HepG2 (cell line): ENCODE measurements around the gene FAM200B. TPM values are rescaled to one million over a fixed set of nuclear protein-coding genes. Genes with fewer than 3 reads are reported as not detected.

Experiments used
- CHD4 ChIP-seq: fragments of 200-600 bp; sonication (generic); IDR thresholded peaks from 2 replicates; pipeline ENCODE4 v1.7.0; 2017; ENCODE audit warnings: mild to moderate bottlenecking, low read length, borderline replicate concordance
- GABPB1 ChIP-seq: IDR thresholded peaks from 2 replicates; pipeline ENCODE4 v1.6.1; 2016; ENCODE audit warnings: mild to moderate bottlenecking, missing genetic modification reagents, moderate library complexity, missing compliant biosample characterization
- HES4 ChIP-seq: sonication (generic); formaldehyde crosslinking; IDR thresholded peaks from 2 replicates; pipeline ENCODE4 v1.9.0; 2021; ENCODE audit warnings: mild to moderate bottlenecking, missing genetic modification reagents, borderline replicate concordance
- KMT2A ChIP-seq: sonication (generic); formaldehyde crosslinking; IDR thresholded peaks from 2 replicates; pipeline ENCODE4 v1.4.0; 2020; ENCODE audit warnings: missing genetic modification reagents
- KMT2B ChIP-seq: IDR thresholded peaks from 2 replicates; pipeline ENCODE4 v1.6.1; 2016; ENCODE audit warnings: missing genetic modification reagents, missing compliant biosample characterization
- POLR2G ChIP-seq: fragments of 200-400 bp; formaldehyde crosslinking; IDR thresholded peaks from 2 replicates; pipeline ENCODE4 v1.6.1; 2018; ENCODE audit warnings: mild to moderate bottlenecking, low read depth, low read length, moderate library complexity
- PRMT3 ChIP-seq: sonication (generic); formaldehyde crosslinking; IDR thresholded peaks from 2 replicates; pipeline ENCODE4 v1.8.1; 2022; ENCODE audit warnings: low read depth, mild to moderate bottlenecking, moderate library complexity, missing genetic modification reagents, borderline replicate concordance
- RAD21 ChIP-seq: fragments of 450-650 bp; formaldehyde crosslinking; IDR thresholded peaks from 2 replicates; pipeline ENCODE4 v1.5.0; 2020; ENCODE audit warnings: mild to moderate bottlenecking
- TFE3 ChIP-seq: IDR thresholded peaks from 2 replicates; pipeline ENCODE4 v1.6.1; 2016
- UBTF ChIP-seq: sonication (generic); formaldehyde crosslinking; IDR thresholded peaks from 2 replicates; pipeline ENCODE4 v1.4.0; 2020; ENCODE audit warnings: mild to moderate bottlenecking, missing genetic modification reagents
- ZFAT ChIP-seq: sonication (generic); formaldehyde crosslinking; conservative IDR thresholded peaks from 2 replicates; pipeline ENCODE4 v1.8.1; 2023; ENCODE audit warnings: missing genetic modification reagents, inconsistent platforms
- ZFX ChIP-seq: sonication (generic); formaldehyde crosslinking; IDR thresholded peaks from 2 replicates; pipeline ENCODE4 v1.4.0; 2020; ENCODE audit warnings: mild to moderate bottlenecking, low read depth, missing genetic modification reagents, moderate library complexity
- ZNF10 ChIP-seq: sonication (generic); formaldehyde crosslinking; IDR thresholded peaks from 2 replicates; pipeline ENCODE4 v1.4.0; 2020; ENCODE audit warnings: mild to moderate bottlenecking, low read depth, missing genetic modification reagents, borderline replicate concordance
- ZNF143 ChIP-seq: sonication (generic); formaldehyde crosslinking; IDR thresholded peaks from 2 replicates; pipeline ENCODE4 v1.4.0; 2020; ENCODE audit warnings: missing genetic modification reagents
- ZNF225 ChIP-seq: sonication (generic); formaldehyde crosslinking; IDR thresholded peaks from 2 replicates; pipeline ENCODE4 v1.4.0; 2020; ENCODE audit warnings: mild to moderate bottlenecking, missing genetic modification reagents
- ZNF512 ChIP-seq: sonication (generic); formaldehyde crosslinking; IDR thresholded peaks from 2 replicates; pipeline ENCODE4 v1.4.0; 2020; ENCODE audit warnings: mild to moderate bottlenecking, missing genetic modification reagents
- ZNF562 ChIP-seq: sonication (generic); formaldehyde crosslinking; IDR thresholded peaks from 2 replicates; pipeline ENCODE4 v1.8.0; 2022; ENCODE audit warnings: missing genetic modification reagents, borderline replicate concordance
- ZNF572 ChIP-seq: sonication (generic); formaldehyde crosslinking; IDR thresholded peaks from 2 replicates; pipeline ENCODE4 v1.5.1; 2020; ENCODE audit warnings: mild to moderate bottlenecking, missing genetic modification reagents
- ZNF773 ChIP-seq: sonication (generic); formaldehyde crosslinking; IDR thresholded peaks from 2 replicates; pipeline ENCODE4 v1.4.0; 2020; ENCODE audit warnings: missing genetic modification reagents, borderline replicate concordance
- ZNF780A ChIP-seq: sonication (generic); formaldehyde crosslinking; IDR thresholded peaks from 2 replicates; pipeline ENCODE4 v1.8.0; 2022; ENCODE audit warnings: mild to moderate bottlenecking, missing genetic modification reagents, moderate library complexity
- polyA plus RNA-seq, 8 experiments: library from polyadenylated mRNA; depleted of rRNA in 3 of 8; stranded (reverse) in 7 of 8; unstranded in 1 of 8; fragments of >200 nt; fragmentation: Illumina TruSeq in 4 of 8; extraction: Trizol in 4 of 8; gene quantifications; 2 replicates each; pipeline versions ENCODE4 v1.2.1 to v1.2.3, GENCODE V29; 2011 to 2016; ENCODE audit warnings: low read depth in 4 of 8, missing spikeins in 1 of 8, mixed read lengths in 1 of 8; ENCODE audit not compliant: insufficient read depth in 1 of 8
- total RNA-seq, 5 experiments: library from RNA; depleted of rRNA; stranded (reverse); fragments of >200 nt; fragmentation: Illumina TruSeq; extraction: Trizol; gene quantifications; 2 replicates each; pipeline ENCODE4 v1.2.3, GENCODE V29; 2016; ENCODE audit warnings: low read depth in 1 of 5
- TF ChIP-seq, protein P1 (sequence below): sonication (generic); formaldehyde crosslinking; IDR thresholded peaks from 2 replicates; pipeline ENCODE4 v1.8.0; 2022; ENCODE audit warnings: mild to moderate bottlenecking, missing genetic modification reagents; ENCODE audit not compliant: insufficient replicate concordance

FAM200B gene
- total and polyA plus RNA-seq, 2 of the 13 experiments (the other 11 are each of a cell fraction or from before 2014, with no cell fraction given): 25.6 to 41.8 TPM

DNA sequence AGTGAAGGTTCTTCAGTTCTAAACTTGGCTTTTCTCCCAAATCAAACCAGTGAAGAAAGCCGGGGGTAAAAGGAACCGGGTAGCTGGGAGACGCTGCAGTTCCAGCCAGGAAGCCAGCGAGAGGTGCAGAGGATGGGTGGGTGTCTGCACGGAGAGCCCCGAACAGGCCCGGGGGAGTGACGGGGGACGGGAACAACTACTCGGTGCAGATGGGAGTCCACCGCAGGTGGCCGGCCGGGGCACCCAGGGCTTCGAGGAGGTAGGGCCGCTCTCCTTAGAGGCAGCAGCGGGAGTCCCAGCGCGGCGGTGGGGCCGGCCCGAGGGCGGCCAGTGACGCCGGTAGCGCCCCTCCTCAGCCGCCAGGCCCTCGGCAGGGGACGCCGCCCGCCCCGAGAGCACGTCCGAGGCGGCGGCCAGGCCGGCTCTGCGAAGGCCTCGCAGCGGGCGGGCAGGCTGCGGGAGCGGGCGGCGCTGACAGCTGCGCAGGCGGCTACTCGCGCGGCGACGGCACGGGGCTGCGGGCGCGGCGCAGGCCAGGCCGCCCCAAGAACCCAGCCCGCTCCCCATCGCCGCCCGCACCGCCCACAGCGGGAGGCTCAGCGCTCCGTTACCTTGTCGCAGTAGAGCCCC is 26.9 kb upstream of the FAM200B start (continued):
- TF ChIP-seq GABPB1 (peak; percentile 57; the same call in 1 of the 2 replicates), RAD21 (CRISPR knock-in tag) (peak; percentile 28; the same call in 1 of the 2 replicates), KMT2A (peak; percentile 75), TFE3 (CRISPR knock-in tag) (no peak), ZNF562 (no peak), HES4 (CRISPR knock-in tag) (no peak), POLR2G (no peak), ZNF143 (CRISPR knock-in tag) (no peak), ZNF225 (peak; percentile 54; the same call in 1 of the 2 replicates), UBTF (CRISPR knock-in tag) (peak; percentile 93; the same call in 1 of the 2 replicates), CHD4 (no peak), ZNF773 (CRISPR knock-in tag) (peak; percentile 64; the same call in 1 of the 2 replicates), PRMT3 (CRISPR knock-in tag) (peak; percentile 73; the same call in 1 of the 2 replicates), ZFX (CRISPR knock-in tag) (peak; percentile 11), ZFAT (CRISPR knock-in tag) (0 out of 2 replicates have a peak, but pooled peaks have one; percentile 15), ZNF572 (CRISPR knock-in tag) (no peak), ZNF10 (CRISPR knock-in tag) (no peak), KMT2B (CRISPR knock-in tag) (peak; percentile 11; the same call in 1 of the 2 replicates), ZNF512 (no peak), ZNF780A (CRISPR knock-in tag) (no peak)
- TF ChIP-seq, protein P1, sequence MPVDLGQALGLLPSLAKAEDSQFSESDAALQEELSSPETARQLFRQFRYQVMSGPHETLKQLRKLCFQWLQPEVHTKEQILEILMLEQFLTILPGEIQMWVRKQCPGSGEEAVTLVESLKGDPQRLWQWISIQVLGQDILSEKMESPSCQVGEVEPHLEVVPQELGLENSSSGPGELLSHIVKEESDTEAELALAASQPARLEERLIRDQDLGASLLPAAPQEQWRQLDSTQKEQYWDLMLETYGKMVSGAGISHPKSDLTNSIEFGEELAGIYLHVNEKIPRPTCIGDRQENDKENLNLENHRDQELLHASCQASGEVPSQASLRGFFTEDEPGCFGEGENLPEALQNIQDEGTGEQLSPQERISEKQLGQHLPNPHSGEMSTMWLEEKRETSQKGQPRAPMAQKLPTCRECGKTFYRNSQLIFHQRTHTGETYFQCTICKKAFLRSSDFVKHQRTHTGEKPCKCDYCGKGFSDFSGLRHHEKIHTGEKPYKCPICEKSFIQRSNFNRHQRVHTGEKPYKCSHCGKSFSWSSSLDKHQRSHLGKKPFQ: peak; percentile 44
